Embryonic facial prominence (tissue), 1 donor: Measurements from ENCODE around the gene TUT4.
A peak's percentile ranks its signal among the peaks of the same experiment; 100 is the strongest.

Experiments
- DNase-seq: peaks from one replicate; pipeline ENCODE4 v3.0.0-alpha.2; 2016; ENCODE audit errors: extremely low spot score

Gene TUT4

DNA sequence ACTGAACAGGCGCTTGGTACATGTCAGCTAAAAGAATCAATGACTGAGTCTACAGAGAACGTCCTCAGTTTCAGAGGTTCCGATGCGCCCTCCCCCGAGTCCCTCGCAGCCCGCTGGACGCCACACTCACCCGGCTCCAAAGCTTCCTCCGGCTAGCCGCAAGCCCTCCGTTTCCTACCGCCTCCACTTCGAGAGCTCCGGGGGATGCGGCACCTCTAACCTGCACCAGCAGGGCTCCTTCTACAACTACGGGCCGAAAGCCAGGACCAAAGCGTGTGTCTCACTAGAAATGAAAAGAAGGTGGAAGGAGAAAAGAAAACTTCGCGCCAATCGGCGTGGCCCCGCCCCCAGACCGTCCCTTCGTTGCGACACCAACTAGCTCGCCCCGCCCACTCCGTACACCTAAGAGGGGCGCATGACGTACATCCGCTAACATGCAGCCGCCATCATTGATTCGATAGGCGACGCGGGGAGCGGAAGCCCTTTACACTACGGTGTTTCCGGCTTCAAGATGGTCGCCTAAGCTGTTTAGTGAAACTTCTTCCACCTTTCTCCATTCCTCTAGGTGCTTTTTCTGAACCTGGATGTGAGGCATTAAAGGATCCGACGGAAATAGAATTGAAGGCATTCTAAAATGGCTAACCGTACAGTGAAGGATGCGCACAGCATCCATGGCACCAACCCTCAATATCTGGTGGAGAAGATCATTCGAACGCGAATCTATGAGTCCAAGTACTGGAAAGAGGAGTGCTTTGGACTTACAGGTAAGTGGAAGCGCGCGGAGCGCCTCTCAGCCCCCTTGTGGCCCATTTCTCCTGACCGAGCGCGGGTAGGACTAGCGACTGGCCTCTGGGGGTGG lies 148.5 kb downstream of the TUT4 start, which contains the start of the genes ORC1 and PRPF38A:
Gene ORC1, minus strand, starts transcription at position 308 of the 859 bp plus-strand sequence. CDS start 2,200 bp downstream, outside the sequence.
Gene PRPF38A, plus strand, starts transcription at position 487 of the 859 bp plus-strand sequence. Its CDS starts 148 bp downstream, at position 635.
- DNase-seq, result peak; percentile 98

- DNase-seq, result no peak
These were observed 149.3 kb downstream of the TUT4 start for GRCh38 chr1:52403566-52404115.

DNA sequence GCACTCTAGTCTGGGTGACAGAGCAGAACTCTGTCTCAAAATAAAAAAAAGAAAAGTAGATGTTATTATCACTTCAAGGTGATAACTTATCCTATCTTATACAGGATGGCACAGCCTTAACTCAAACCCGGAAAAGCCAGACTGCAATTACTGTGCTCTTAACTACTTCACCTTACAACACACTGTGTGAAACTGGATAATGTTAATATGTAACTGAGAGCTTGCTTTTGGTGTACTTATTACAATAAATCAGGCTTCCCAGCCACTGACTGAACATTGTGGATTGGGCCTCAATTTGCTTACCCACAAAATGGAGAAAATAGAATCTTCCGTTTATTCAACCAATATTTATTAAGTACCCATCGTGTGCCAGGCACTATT lies 150.0 kb downstream of the TUT4 start:
- DNase-seq, result no peak

GRCh38 chr1:52400131-52400530 lies 152.8 kb downstream of the TUT4 start:
- DNase-seq, result no peak

DNA sequence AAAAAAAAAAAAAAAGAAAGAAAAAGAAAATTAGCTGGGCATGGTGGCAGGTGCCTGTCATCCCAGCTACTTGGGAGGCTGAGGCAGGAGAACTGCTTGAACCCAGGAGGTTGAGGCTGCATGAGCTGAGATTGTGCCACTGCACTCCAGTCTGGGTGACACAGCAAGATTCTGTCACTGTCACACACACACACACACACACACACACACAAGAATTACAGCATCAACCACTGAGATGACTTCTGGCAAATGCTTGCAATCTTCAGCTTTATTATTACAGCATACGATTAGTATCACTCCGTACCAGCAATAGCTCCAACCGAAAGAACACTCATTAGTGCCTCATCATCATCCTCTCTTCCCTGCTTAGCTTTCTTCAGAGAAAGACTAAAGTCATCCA lies 153.3 kb downstream of the TUT4 start:
- DNase-seq, result no peak

DNA sequence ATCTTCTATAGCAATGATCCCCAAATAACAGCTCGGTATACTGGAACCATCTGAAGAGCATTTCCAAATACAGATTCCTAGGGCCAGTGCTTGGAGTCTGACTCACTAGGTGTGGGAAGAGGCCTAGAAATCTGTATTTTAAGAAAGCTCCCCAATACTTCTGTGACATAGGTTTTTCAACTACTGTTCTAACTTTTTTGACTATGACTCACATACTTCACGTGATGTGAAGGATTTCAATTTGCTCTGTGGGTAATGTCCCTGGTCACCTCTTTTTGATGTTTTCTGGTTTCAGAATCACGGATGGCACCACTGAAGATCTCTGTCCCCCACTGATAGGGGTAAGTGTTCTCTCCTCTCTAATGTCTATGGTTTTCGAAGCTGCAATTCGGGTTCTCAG lies 159.7 kb downstream of the TUT4 start:
- no peak for DNase-seq

DNA sequence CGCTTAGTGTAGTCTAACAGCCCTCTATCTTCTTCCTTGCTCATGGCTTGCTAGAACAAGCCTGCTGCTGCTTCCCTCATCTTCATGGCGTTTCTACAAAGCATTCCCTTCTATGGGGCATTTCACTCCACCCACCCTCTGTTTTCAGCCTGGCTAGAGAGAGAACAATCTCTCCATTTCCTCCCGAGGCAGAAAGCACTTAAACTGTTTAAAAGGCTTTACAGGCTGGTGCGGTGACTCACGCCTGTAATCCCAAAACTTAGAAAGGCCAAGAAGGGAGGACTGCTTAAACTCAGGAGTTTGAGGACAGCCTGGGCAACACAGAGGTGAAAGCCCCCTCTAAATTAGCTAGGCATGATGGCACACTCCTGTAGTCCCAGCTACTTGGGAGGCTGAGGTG lies 166.4 kb downstream of the TUT4 start:
- DNase-seq, result no peak

GRCh38 chr1:52385376-52385775 lies 167.5 kb downstream of the TUT4 start:
- DNase-seq, result no peak
